Adrenal gland (tissue), 12 donors: ENCODE measurements around the gene KLF4. TPM values are rescaled to one million over a fixed set of nuclear protein-coding genes. Genes with fewer than 3 reads are reported as not detected.

Experiments used
- DNase-seq, 7 donors: peaks; one replicate each; pipeline ENCODE4 v3.0.0-alpha.2; 2019 to 2020
- H3K27ac ChIP-seq, 5 donors: fragments of 200-600 bp; sonication (generic) in 4 of 5; 1 replicate in 3 of 5; 2 replicates in 2 of 5; pipeline versions ENCODE4 v1.5.1 to v1.8.0; 2016 to 2020; ENCODE audit warnings: mild to moderate bottlenecking in 1 of 5
- H3K27me3 ChIP-seq: fragments of 200-600 bp; 2 replicates; pipeline ENCODE4 v1.8.0; 2021
- H3K36me3 ChIP-seq, 2 donors: fragments of 200-600 bp; replicated peaks in 1 of 2; 1 replicate in 1 of 2; 2 replicates in 1 of 2; pipeline versions ENCODE4 v1.5.1 to v1.8.0; 2018 to 2022
- H3K4me1 ChIP-seq, 2 donors: fragments of 200-600 bp; replicated peaks in 1 of 2; 1 replicate in 1 of 2; 2 replicates in 1 of 2; pipeline versions ENCODE4 v1.5.1 to v1.8.0; 2018 to 2021
- H3K4me3 ChIP-seq, 4 donors: fragments of 200-600 bp; sonication (generic) in 3 of 4; one replicate each; pipeline ENCODE4 v1.5.1; 2016 to 2018
- H3K9me3 ChIP-seq, 3 donors: fragments of 200-600 bp; sonication (generic) in 1 of 3; replicated peaks in 1 of 3; 1 replicate in 2 of 3; 2 replicates in 1 of 3; pipeline versions ENCODE4 v1.5.1 to v1.8.0; 2016 to 2021
- CTCF ChIP-seq, 6 experiments: fragments of 450-650 bp in 4 of 6; fragments of 200-600 bp in 2 of 6; sonication (generic) in 1 of 6; IDR thresholded peaks; 1 replicate in 5 of 6; 2 replicates in 1 of 6; pipeline versions ENCODE4 v1.5.1 to v1.8.0; 2016 to 2021; ENCODE audit warnings: antibody characterized with exemption in 6 of 6, mild to moderate bottlenecking in 2 of 6, moderate library complexity in 1 of 6
- POLR2A ChIP-seq, 2 donors: fragments of 450-650 bp; IDR thresholded peaks; one replicate each; pipeline ENCODE4 v1.6.1; 2017; ENCODE audit warnings: antibody characterized with exemption in 2 of 2, mild to moderate bottlenecking in 2 of 2, moderate library complexity in 1 of 2
- WGBS, 4 donors: extraction: QIAGEN DNeasy Blood & Tissue Kit in 2 of 4; methylation state at CpG; one replicate each; pipeline versions ENCODE4 v1.1.5 to v1.1.7; 2013 to 2017; 5-methylcytosine and 5-hydroxymethylcytosine counted together
- intact Hi-C, 2 donors: fragments of 100-400 bp; cut with DNase I; formaldehyde crosslinking; loops; one replicate each; pipeline versions ENCODE4 v1.14.1 to v1.15.0; 2022 to 2023
- polyA plus RNA-seq, 3 donors: library from polyadenylated mRNA; stranded (reverse); fragments of 200-250 nt in 2 of 3; fragments of 350-450 nt in 1 of 3; fragmentation: Illumina TruSeq in 1 of 3; extraction: RNeasy Lipid Tissue Mini Kit (QIAGEN cat#74804) in 1 of 3; gene quantifications; one replicate each; pipeline ENCODE4 v1.2.3, GENCODE V29; 2013 to 2014
- total RNA-seq, 9 donors: library from RNA; depleted of rRNA in 4 of 9; stranded (reverse); fragments of >200 nt in 4 of 9; fragments of 120-200 nt in 1 of 9; fragmentation: NEBNext Ultra II Directional in 1 of 9; extraction: Animal tissue kit (Norgen Biotek cat#: 25700) in 1 of 9; gene quantifications; one replicate each; pipeline versions ENCODE4 v1.1.0 to v1.2.4, GENCODE V29; 2013 to 2023
- donor health status: healthy with polysubstance abuse.
- donor health status: Bipolar disorder and iron deficiency.
- donor health status: DM: yes; HTN: yes; CAD: no.
- donor health status: DM: no; HTN: no; CAD: no.
- donor health status: DM: no; HTN: no; CAD: no.
- donor health status: DM: yes; HTN: yes; CAD: no.

Gene KLF4
- total and polyA plus RNA-seq, 12 donors: 3.3 to 58.3 (median 14.8) TPM

- H3K36me3 ChIP-seq: no peaks in the 10 kb centered on the region
- intact Hi-C loops: no loop called here
Observed at GRCh38 chr9:107472581-107473340, 16.8 kb downstream of the KLF4 start.

GRCh38 chr9:107471552-107471951, 18.0 kb downstream of the KLF4 start:
- intact Hi-C loops: no loop called here
- H3K27ac ChIP-seq: no peak overlapping the region
- no peaks in the 10 kb centered on the region for H3K27me3 ChIP-seq
- WGBS, 4 donors: 53 to 70% (median 67%) methylated on average over 6 of the region's 6 CpGs
- no peaks in the 10 kb centered on the region for H3K9me3 ChIP-seq
- no peaks in the 10 kb centered on the region for H3K36me3 ChIP-seq
- no peaks in the 10 kb centered on the region for H3K4me1 ChIP-seq
- no peak overlapping the region for H3K4me3 ChIP-seq
- DNase-seq: no peak
- TF ChIP-seq POLR2A (IDR thresholded peaks at IDR 0.05) (no peak), CTCF (IDR thresholded peaks at IDR 0.05) (no peak)

More at GRCh38 chr9:107472581-107473340, 16.8 kb downstream of the KLF4 start:
- no peak for TF ChIP-seq POLR2A (IDR thresholded peaks at IDR 0.05)
- TF ChIP-seq CTCF (IDR thresholded peaks at IDR 0.05): no peak
- 67 to 72% (median 71%) methylated on average over 9 of the region's 9 CpGs for WGBS, 4 donors
- H3K9me3 ChIP-seq: no peaks in the 10 kb centered on the region
- no peak overlapping the region for H3K4me3 ChIP-seq
- no peak overlapping the region for H3K27ac ChIP-seq
- no peaks in the 10 kb centered on the region for H3K4me1 ChIP-seq
- H3K27me3 ChIP-seq: no peaks in the 10 kb centered on the region
- no peak for DNase-seq

GRCh38 chr9:107467416-107467815, 22.2 kb downstream of the KLF4 start:
- WGBS, 4 donors: 57 to 73% (median 65%) methylated on average over 1 of the region's 1 CpG
- intact Hi-C loops: loop anchor here (5.0 kb wide), 2 partner anchors 1095 to 1100 kb away; no protein-coding TSS in a partner anchor

GRCh38 chr9:107466826-107467225, 22.7 kb downstream of the KLF4 start:
- H3K36me3 ChIP-seq: no peaks in the 10 kb centered on the region
- no peak overlapping the region for H3K4me3 ChIP-seq
- no peak for TF ChIP-seq POLR2A (IDR thresholded peaks at IDR 0.05)
- no peak for TF ChIP-seq CTCF (IDR thresholded peaks at IDR 0.05)
- intact Hi-C loops: loop anchor here (5.0 kb wide), 2 partner anchors 1095 to 1100 kb away; no protein-coding TSS in a partner anchor
- no peaks in the 10 kb centered on the region for H3K9me3 ChIP-seq
- peaks cover 10 to 13% of the 10 kb centered on the region in 2 donors for H3K4me1 ChIP-seq
- DNase-seq: no peak
- no peak overlapping the region for H3K27ac ChIP-seq
- peaks cover 6% of the 10 kb centered on the region for H3K27me3 ChIP-seq
- WGBS, 4 donors: 87 to 97% (median 92%) methylated on average over 2 of the region's 2 CpGs

More at GRCh38 chr9:107467416-107467815, 22.2 kb downstream of the KLF4 start:
- no peak for TF ChIP-seq CTCF (IDR thresholded peaks at IDR 0.05)
- no peak for TF ChIP-seq POLR2A (IDR thresholded peaks at IDR 0.05)
- Histone ChIP-seq H3K27ac (no peak overlapping the region), H3K27me3 (peaks cover 6% of the 10 kb centered on the region), H3K9me3 (no peaks in the 10 kb centered on the region), H3K36me3 (no peaks in the 10 kb centered on the region), H3K4me3 (no peak overlapping the region), H3K4me1 (peaks cover 10 to 13% of the 10 kb centered on the region in 2 donors)
- no peak for DNase-seq
